IMR-90 (cell line): Measurements from ENCODE around the gene SLC25A34. TPM values are rescaled to one million over a fixed set of nuclear protein-coding genes. Genes with fewer than 3 reads are reported as not detected.

Experiments
- ATAC-seq: fragments of 200-7000 bp; cut with Tn5 transposase; 2 replicates; pipeline ENCODE4 v1.9.1; 2020; ENCODE audit warnings: low read depth, mild to moderate bottlenecking, moderate library complexity
- BruUV-seq: library from RNA; stranded (reverse); fragments of 400-500 nt; replicated peaks from 2 replicates; lab custom pipeline; 2021; lab: Mats Ljungman, UMichigan
- CTCF ChIA-PET: fragments of 300-600 bp; formaldehyde crosslinking; extraction: SDS; loops from one replicate; lab custom pipeline; 2021; ENCODE audit warnings: antibody characterized with exemption; lab: Yijun Ruan, JAX
- POLR2A ChIA-PET: fragments of 300-600 bp; sonication (Branson Sonifier 250); formaldehyde crosslinking; loops from one replicate; lab custom pipeline; 2022; ENCODE audit warnings: antibody characterized with exemption; ENCODE audit not compliant: unreplicated experiment; lab: Charles Lee
- DNase-seq: peaks from one replicate; pipeline ENCODE4 v3.0.0; 2013
- H2AFZ ChIP-seq: replicated peaks from 2 replicates; pipeline ENCODE3; 2013; ENCODE audit warnings: low read length, mild to moderate bottlenecking; ENCODE audit not compliant: poor library complexity
- H2AK5ac ChIP-seq: 2 replicates; pipeline ENCODE4 v1.6.1; 2013; ENCODE audit warnings: low read depth, low read length, inconsistent platforms
- H2AK9ac ChIP-seq: replicated peaks from 2 replicates; pipeline ENCODE3; 2013; ENCODE audit warnings: mild to moderate bottlenecking, low read depth, low read length, moderate library complexity; ENCODE audit not compliant: poor library complexity
- H2BK120ac ChIP-seq: 2 replicates; pipeline ENCODE4 v1.6.1; 2013; ENCODE audit warnings: low read depth, low read length, inconsistent platforms
- H2BK15ac ChIP-seq: 3 replicates; pipeline ENCODE4 v1.6.1; 2013; ENCODE audit warnings: low read depth, low read length, inconsistent platforms
- H2BK20ac ChIP-seq: 2 replicates; pipeline ENCODE4 v1.6.1; 2013; ENCODE audit warnings: low read depth, mild to moderate bottlenecking, inconsistent platforms, low read length, moderate library complexity
- H2BK5ac ChIP-seq: 2 replicates; pipeline ENCODE4 v1.6.1; 2013; ENCODE audit warnings: mild to moderate bottlenecking, low read depth, low read length, inconsistent platforms; ENCODE audit not compliant: poor library complexity, severe bottlenecking
- H3K14ac ChIP-seq: replicated peaks from 2 replicates; pipeline ENCODE4 v1.6.1; 2013; ENCODE audit warnings: low read depth, low read length, inconsistent platforms
- H3K18ac ChIP-seq: 2 replicates; pipeline ENCODE4 v1.6.1; 2013; ENCODE audit warnings: low read depth, low read length, control low read depth
- H3K23ac ChIP-seq: 2 replicates; pipeline ENCODE4 v1.6.1; 2013; ENCODE audit warnings: low read depth, low read length, inconsistent platforms
- H3K27ac ChIP-seq: 2 replicates; pipeline ENCODE4 v1.5.1; 2013; ENCODE audit warnings: mild to moderate bottlenecking, control low read depth, low read length; ENCODE audit not compliant: insufficient read depth
- H3K27me3 ChIP-seq: 2 replicates; pipeline ENCODE4 v1.6.1; 2013; ENCODE audit warnings: low read length; ENCODE audit not compliant: control insufficient read depth, insufficient read depth
- H3K36me3 ChIP-seq: 2 replicates; pipeline ENCODE4 v1.6.1; 2013; ENCODE audit warnings: low read length, mixed read lengths; ENCODE audit not compliant: control insufficient read depth, insufficient read depth
- H3K4ac ChIP-seq: 2 replicates; pipeline ENCODE4 v1.6.1; 2013; ENCODE audit warnings: low read depth, low read length, inconsistent platforms
- H3K4me1 ChIP-seq: 2 replicates; pipeline ENCODE4 v1.6.1; 2013; ENCODE audit warnings: low read length, mixed read lengths; ENCODE audit not compliant: control insufficient read depth, insufficient read depth
- H3K4me2 ChIP-seq: 2 replicates; pipeline ENCODE4 v1.6.1; 2013; ENCODE audit warnings: low read depth, mild to moderate bottlenecking, control low read depth, low read length, moderate library complexity
- H3K4me3 ChIP-seq: 2 replicates; pipeline ENCODE4 v1.5.1; 2013; ENCODE audit warnings: low read depth, mild to moderate bottlenecking, control low read depth, low read length, moderate library complexity; ENCODE audit not compliant: insufficient read depth
- H3K56ac ChIP-seq: 2 replicates; pipeline ENCODE4 v1.6.1; 2013; ENCODE audit warnings: low read length, inconsistent platforms; ENCODE audit not compliant: insufficient read depth; ENCODE audit errors: extremely low read depth
- H3K79me1 ChIP-seq, 2 experiments: 2 replicates each; pipeline ENCODE4 v1.6.1; 2013; ENCODE audit warnings: low read length in 2 of 2, inconsistent platforms in 1 of 2, low read depth in 1 of 2
- H3K9ac ChIP-seq: 2 replicates; pipeline ENCODE4 v1.6.1; 2013; ENCODE audit warnings: low read depth, low read length, control low read depth
- H3K9me1 ChIP-seq: 2 replicates; pipeline ENCODE4 v1.6.1; 2013; ENCODE audit warnings: low read length, inconsistent platforms; ENCODE audit not compliant: insufficient read depth
- H3K9me3 ChIP-seq: 2 replicates; pipeline ENCODE4 v1.6.1; 2013; ENCODE audit warnings: low read length; ENCODE audit not compliant: control insufficient read depth, insufficient read depth
- H4K20me1 ChIP-seq: 2 replicates; pipeline ENCODE4 v1.6.1; 2013; ENCODE audit warnings: low read length, inconsistent platforms; ENCODE audit not compliant: insufficient read depth
- H4K5ac ChIP-seq: 2 replicates; pipeline ENCODE4 v1.6.1; 2013; ENCODE audit warnings: mild to moderate bottlenecking, low read depth, low read length, control low read depth
- H4K8ac ChIP-seq, 2 experiments: 2 replicates each; pipeline ENCODE4 v1.6.1; 2013; ENCODE audit warnings: low read depth in 2 of 2, low read length in 2 of 2, control low read depth in 1 of 2, inconsistent platforms in 1 of 2
- H4K91ac ChIP-seq: 2 replicates; pipeline ENCODE4 v1.6.1; 2013; ENCODE audit warnings: low read depth, low read length, inconsistent platforms; ENCODE audit not compliant: insufficient read depth
- BHLHE40 ChIP-seq: fragments of 150-350 bp; IDR thresholded peaks from 2 replicates; pipeline ENCODE4 v1.6.1; 2016; ENCODE audit warnings: mild to moderate bottlenecking, low read depth, low read length
- CEBPB ChIP-seq: IDR thresholded peaks from 2 replicates; pipeline ENCODE4 v1.6.1; 2012; ENCODE audit warnings: low read depth, low read length, improper control_type of control experiment
- CHD1 ChIP-seq: IDR thresholded peaks from 2 replicates; pipeline ENCODE4 v1.6.1; 2012; ENCODE audit warnings: low read depth, low read length, improper control_type of control experiment
- CTCF ChIP-seq: conservative IDR thresholded peaks from 2 replicates; pipeline ENCODE4 v1.5.1; 2012; ENCODE audit warnings: mild to moderate bottlenecking, low read depth, low read length, improper control_type of control experiment
- FOS ChIP-seq: fragments of 150-350 bp; IDR thresholded peaks from 2 replicates; pipeline ENCODE4 v1.6.1; 2016; ENCODE audit warnings: low read depth, low read length
- MAFK ChIP-seq: IDR thresholded peaks from 2 replicates; pipeline ENCODE4 v1.6.1; 2012; ENCODE audit warnings: low read depth, low read length, improper control_type of control experiment
- MAZ ChIP-seq: IDR thresholded peaks from 2 replicates; pipeline ENCODE4 v1.6.1; 2012; ENCODE audit warnings: low read depth, mild to moderate bottlenecking, low read length, improper control_type of control experiment, moderate library complexity, borderline replicate concordance
- MXI1 ChIP-seq: IDR thresholded peaks from 2 replicates; pipeline ENCODE4 v1.6.1; 2012; ENCODE audit warnings: low read depth, mild to moderate bottlenecking, low read length, moderate library complexity, borderline replicate concordance
- NFE2L2 ChIP-seq: fragments of 150-350 bp; IDR thresholded peaks from 2 replicates; pipeline ENCODE4 v1.6.1; 2016; ENCODE audit warnings: low read depth, mild to moderate bottlenecking, low read length
- POLR2A ChIP-seq: IDR thresholded peaks from 2 replicates; pipeline ENCODE4 v1.6.1; 2012; ENCODE audit warnings: mild to moderate bottlenecking, low read depth, low read length
- RAD21 ChIP-seq: IDR thresholded peaks from 2 replicates; pipeline ENCODE4 v1.6.1; 2012; ENCODE audit warnings: low read length, improper control_type of control experiment
- RCOR1 ChIP-seq: IDR thresholded peaks from 2 replicates; pipeline ENCODE4 v1.6.1; 2012; ENCODE audit warnings: mild to moderate bottlenecking, low read length, improper control_type of control experiment; ENCODE audit not compliant: insufficient replicate concordance
- RFX5 ChIP-seq: IDR thresholded peaks from 2 replicates; pipeline ENCODE4 v1.8.0; 2012; ENCODE audit warnings: low read depth, mild to moderate bottlenecking, low read length, moderate library complexity
- SMC3 ChIP-seq: fragments of 150-350 bp; IDR thresholded peaks from 2 replicates; pipeline ENCODE4 v1.6.1; 2016; ENCODE audit warnings: low read depth, mild to moderate bottlenecking, antibody characterized with exemption, low read length, moderate library complexity
- WGBS, 2 experiments: methylation state at CpG; one replicate each; pipeline versions ENCODE4 v1.1.5 to v1.1.7; 2013; ENCODE audit warnings: missing lambda C conversion rate in 2 of 2; ENCODE audit not compliant: insufficient read length in 1 of 2; ENCODE audit errors: extremely low coverage in 2 of 2; 5-methylcytosine and 5-hydroxymethylcytosine counted together
- dilution Hi-C: fragments of 300-500 bp; cut with HindIII; formaldehyde crosslinking; loops from one replicate; pipeline ENCODE4 v1.14.3; 2018; ENCODE audit warnings: low sequenced_read_pairs; ENCODE audit not compliant: unreplicated experiment
- in situ Hi-C: fragments of 300-500 bp; cut with MboI; formaldehyde crosslinking; loops from 3 replicates; pipeline ENCODE4 v1.14.3; 2019; ENCODE audit warnings: low sequenced_read_pairs, inconsistent platforms, mixed read lengths
- intact Hi-C: fragments of 100-400 bp; cut with micrococcal nuclease; formaldehyde crosslinking; loops from 2 replicates; pipeline ENCODE4 v1.10.0; 2022
- polyA plus RNA-seq, 3 experiments: library from polyadenylated mRNA; depleted of rRNA; stranded (reverse); fragments of >200 nt; gene quantifications; 2 replicates each; pipeline ENCODE4 v1.2.3, GENCODE V29; 2012; ENCODE audit warnings: low replicate concordance in 1 of 3
- total RNA-seq: library from RNA; depleted of rRNA; stranded (reverse); fragments of >200 nt; gene quantifications from 2 replicates; pipeline ENCODE4 v1.2.3, GENCODE V29; 2012
- TF ChIP-seq, protein P1 (sequence below): fragments of 150-350 bp; IDR thresholded peaks from 2 replicates; pipeline ENCODE4 v1.6.1; 2016; ENCODE audit warnings: low read depth, mild to moderate bottlenecking, low read length, moderate library complexity, borderline replicate concordance
- TF ChIP-seq, protein P2 (sequence below): fragments of 150-350 bp; IDR thresholded peaks from 2 replicates; pipeline ENCODE4 v1.6.1; 2017; ENCODE audit warnings: mild to moderate bottlenecking, antibody characterized with exemption, low read length, low read depth

Gene SLC25A34
- total and polyA plus RNA-seq, 2 of the 4 experiments (the other 2 are of a cell fraction), result under 0.01 to 0.72 TPM

DNA sequence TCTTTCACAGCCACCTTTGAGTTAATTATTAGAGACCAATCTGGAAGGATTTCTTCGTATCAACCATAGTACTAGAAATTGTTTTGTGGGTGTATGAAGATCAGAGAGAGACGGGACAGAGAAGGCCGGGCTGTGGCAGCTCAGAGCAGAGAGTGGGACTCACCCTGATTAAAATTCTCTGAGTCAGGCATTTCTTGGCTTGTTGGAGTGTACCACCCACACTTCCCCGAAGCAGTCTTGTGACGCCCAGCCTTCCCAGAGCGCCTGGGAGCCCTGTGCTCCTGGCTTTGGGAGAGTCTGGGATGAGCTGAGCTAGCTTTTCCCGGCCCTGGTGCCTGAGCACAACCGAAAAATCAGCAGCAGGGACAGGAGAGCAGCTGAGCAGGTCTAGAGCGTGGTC lies 32.5 kb upstream of the SLC25A34 start:
- peak overlapping the region; percentile 87 for H4K91ac ChIP-seq
- no CpG with 5 or more reads among the region's 9 CpGs for WGBS, 2 experiments
- H2BK15ac ChIP-seq, result peak overlapping the region; percentile 42; the same call in 2 of the 3 replicates
- peaks cover 11% of the 10 kb centered on the region for H3K9me1 ChIP-seq
- H3K56ac ChIP-seq, result peak overlapping the region; percentile 60
- intact Hi-C loops (loop anchor here (5.0 kb wide), 2 partner anchors 86 to 106 kb away; partner anchors contain the start of gene DDI2), in situ Hi-C loops (no loop called here), dilution Hi-C loops (no loop called here)
- peak overlapping the region; percentile 33 to 91; a peak in 2 of 4 replicates for H4K8ac ChIP-seq
- H3K27me3 ChIP-seq, result no peaks in the 10 kb centered on the region
- H3K27ac ChIP-seq, result peak overlapping the region; percentile 76
- no peaks in the 10 kb centered on the region for H3K9me3 ChIP-seq
- H2AFZ ChIP-seq, result peak overlapping the region; percentile 80
- BruUV-seq, result no TSS peak
- H2BK120ac ChIP-seq, result peak overlapping the region; percentile 80
- H2AK5ac ChIP-seq, result peak overlapping the region; percentile 82
- POLR2A ChIA-PET, result no interaction called here
- peak overlapping the region; percentile 49 for H2BK5ac ChIP-seq
- H2AK9ac ChIP-seq, result peak overlapping the region; percentile 43
- H4K5ac ChIP-seq, result peak overlapping the region; percentile 43
- peaks cover 28% of the 10 kb centered on the region for H4K20me1 ChIP-seq
- peak overlapping the region; percentile 51 for H3K4me2 ChIP-seq
- CTCF ChIA-PET, result no interaction called here
- H3K36me3 ChIP-seq, result peaks cover 4% of the 10 kb centered on the region; the same call in 1 of the 2 replicates
- peak overlapping the region; percentile 26; the same call in 1 of the 2 replicates for H3K9ac ChIP-seq
- no peak overlapping the region for H2BK20ac ChIP-seq
- ATAC-seq (peak; percentile 97), DNase-seq (peak; percentile 91)
- H3K4me1 ChIP-seq, result peaks cover 16% of the 10 kb centered on the region; the same call in 1 of the 2 replicates
- TF ChIP-seq, protein P1, sequence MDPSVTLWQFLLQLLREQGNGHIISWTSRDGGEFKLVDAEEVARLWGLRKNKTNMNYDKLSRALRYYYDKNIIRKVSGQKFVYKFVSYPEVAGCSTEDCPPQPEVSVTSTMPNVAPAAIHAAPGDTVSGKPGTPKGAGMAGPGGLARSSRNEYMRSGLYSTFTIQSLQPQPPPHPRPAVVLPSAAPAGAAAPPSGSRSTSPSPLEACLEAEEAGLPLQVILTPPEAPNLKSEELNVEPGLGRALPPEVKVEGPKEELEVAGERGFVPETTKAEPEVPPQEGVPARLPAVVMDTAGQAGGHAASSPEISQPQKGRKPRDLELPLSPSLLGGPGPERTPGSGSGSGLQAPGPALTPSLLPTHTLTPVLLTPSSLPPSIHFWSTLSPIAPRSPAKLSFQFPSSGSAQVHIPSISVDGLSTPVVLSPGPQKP, result no peak
- TF ChIP-seq MXI1 (no peak), NFE2L2 (no peak), MAFK (peak; percentile 83), POLR2A (peak; percentile 38; the same call in 1 of the 2 replicates), CEBPB (no peak), MAZ (no peak), BHLHE40 (peak; percentile 69), FOS (peak; percentile 28; the same call in 1 of the 2 replicates), CTCF (no peak), SMC3 (peak; percentile 14; the same call in 1 of the 2 replicates), CHD1 (no peak), RCOR1 (no peak), RAD21 (peak; percentile 2; the same call in 1 of the 2 replicates), RFX5 (no peak)
- TF ChIP-seq, protein P2, sequence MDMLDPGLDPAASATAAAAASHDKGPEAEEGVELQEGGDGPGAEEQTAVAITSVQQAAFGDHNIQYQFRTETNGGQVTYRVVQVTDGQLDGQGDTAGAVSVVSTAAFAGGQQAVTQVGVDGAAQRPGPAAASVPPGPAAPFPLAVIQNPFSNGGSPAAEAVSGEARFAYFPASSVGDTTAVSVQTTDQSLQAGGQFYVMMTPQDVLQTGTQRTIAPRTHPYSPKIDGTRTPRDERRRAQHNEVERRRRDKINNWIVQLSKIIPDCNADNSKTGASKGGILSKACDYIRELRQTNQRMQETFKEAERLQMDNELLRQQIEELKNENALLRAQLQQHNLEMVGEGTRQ, result peak; percentile 43; the same call in 1 of the 2 replicates
- H3K4me3 ChIP-seq, result no peak overlapping the region
- peak overlapping the region; percentile 22 for H3K18ac ChIP-seq
- peak overlapping the region; percentile 91 for H3K14ac ChIP-seq
- H3K79me1 ChIP-seq, result peaks cover 43 to 71% of the 10 kb centered on the region in 2 experiments
- peak overlapping the region; percentile 93 for H3K4ac ChIP-seq
- H3K23ac ChIP-seq, result peak overlapping the region; percentile 96
